IMR-90 (cell line): Measurements from ENCODE around the gene SYT15B. TPM values are rescaled to one million over a fixed set of nuclear protein-coding genes. Genes with fewer than 3 reads are reported as not detected.
"Not testable (repeated sequence)": the region's sequence is repeated elsewhere in the genome, so short reads cannot be mapped to it uniquely, and the experiment has no call there.

Experiments
- ATAC-seq: fragments of 200-7000 bp; cut with Tn5 transposase; 2 replicates; pipeline ENCODE4 v1.9.1; 2020; ENCODE audit warnings: low read depth, mild to moderate bottlenecking, moderate library complexity
- Bru-seq: library from RNA; stranded (reverse); fragments of 400-500 nt; gene quantifications from one replicate; lab custom pipeline; 2021; lab: Mats Ljungman, UMichigan
- BruChase-seq, 2 experiments: library from RNA; stranded (reverse); fragments of 400-500 nt; gene quantifications; one replicate each; lab custom pipeline; 2021; lab: Mats Ljungman, UMichigan
- BruUV-seq: library from RNA; stranded (reverse); fragments of 400-500 nt; replicated peaks from 2 replicates; lab custom pipeline; 2021; lab: Mats Ljungman, UMichigan
- CTCF ChIA-PET: fragments of 300-600 bp; formaldehyde crosslinking; extraction: SDS; loops from one replicate; lab custom pipeline; 2021; ENCODE audit warnings: antibody characterized with exemption; lab: Yijun Ruan, JAX
- POLR2A ChIA-PET: fragments of 300-600 bp; sonication (Branson Sonifier 250); formaldehyde crosslinking; loops from one replicate; lab custom pipeline; 2022; ENCODE audit warnings: antibody characterized with exemption; ENCODE audit not compliant: unreplicated experiment; lab: Charles Lee
- DNase-seq: peaks from one replicate; pipeline ENCODE4 v3.0.0; 2013
- H2AFZ ChIP-seq: replicated peaks from 2 replicates; pipeline ENCODE3; 2013; ENCODE audit warnings: low read length, mild to moderate bottlenecking; ENCODE audit not compliant: poor library complexity
- H2AK5ac ChIP-seq: 2 replicates; pipeline ENCODE4 v1.6.1; 2013; ENCODE audit warnings: low read depth, low read length, inconsistent platforms
- H2AK9ac ChIP-seq: replicated peaks from 2 replicates; pipeline ENCODE3; 2013; ENCODE audit warnings: mild to moderate bottlenecking, low read depth, low read length, moderate library complexity; ENCODE audit not compliant: poor library complexity
- H2BK120ac ChIP-seq: 2 replicates; pipeline ENCODE4 v1.6.1; 2013; ENCODE audit warnings: low read depth, low read length, inconsistent platforms
- H2BK15ac ChIP-seq: 3 replicates; pipeline ENCODE4 v1.6.1; 2013; ENCODE audit warnings: low read depth, low read length, inconsistent platforms
- H2BK20ac ChIP-seq: 2 replicates; pipeline ENCODE4 v1.6.1; 2013; ENCODE audit warnings: low read depth, mild to moderate bottlenecking, inconsistent platforms, low read length, moderate library complexity
- H2BK5ac ChIP-seq: 2 replicates; pipeline ENCODE4 v1.6.1; 2013; ENCODE audit warnings: mild to moderate bottlenecking, low read depth, low read length, inconsistent platforms; ENCODE audit not compliant: poor library complexity, severe bottlenecking
- H3K14ac ChIP-seq: replicated peaks from 2 replicates; pipeline ENCODE4 v1.6.1; 2013; ENCODE audit warnings: low read depth, low read length, inconsistent platforms
- H3K18ac ChIP-seq: 2 replicates; pipeline ENCODE4 v1.6.1; 2013; ENCODE audit warnings: low read depth, low read length, control low read depth
- H3K23ac ChIP-seq: 2 replicates; pipeline ENCODE4 v1.6.1; 2013; ENCODE audit warnings: low read depth, low read length, inconsistent platforms
- H3K27ac ChIP-seq: 2 replicates; pipeline ENCODE4 v1.5.1; 2013; ENCODE audit warnings: mild to moderate bottlenecking, control low read depth, low read length; ENCODE audit not compliant: insufficient read depth
- H3K27me3 ChIP-seq: 2 replicates; pipeline ENCODE4 v1.6.1; 2013; ENCODE audit warnings: low read length; ENCODE audit not compliant: control insufficient read depth, insufficient read depth
- H3K36me3 ChIP-seq: 2 replicates; pipeline ENCODE4 v1.6.1; 2013; ENCODE audit warnings: low read length, mixed read lengths; ENCODE audit not compliant: control insufficient read depth, insufficient read depth
- H3K4ac ChIP-seq: 2 replicates; pipeline ENCODE4 v1.6.1; 2013; ENCODE audit warnings: low read depth, low read length, inconsistent platforms
- H3K4me1 ChIP-seq: 2 replicates; pipeline ENCODE4 v1.6.1; 2013; ENCODE audit warnings: low read length, mixed read lengths; ENCODE audit not compliant: control insufficient read depth, insufficient read depth
- H3K4me2 ChIP-seq: 2 replicates; pipeline ENCODE4 v1.6.1; 2013; ENCODE audit warnings: low read depth, mild to moderate bottlenecking, control low read depth, low read length, moderate library complexity
- H3K4me3 ChIP-seq: 2 replicates; pipeline ENCODE4 v1.5.1; 2013; ENCODE audit warnings: low read depth, mild to moderate bottlenecking, control low read depth, low read length, moderate library complexity; ENCODE audit not compliant: insufficient read depth
- H3K56ac ChIP-seq: 2 replicates; pipeline ENCODE4 v1.6.1; 2013; ENCODE audit warnings: low read length, inconsistent platforms; ENCODE audit not compliant: insufficient read depth; ENCODE audit errors: extremely low read depth
- H3K79me1 ChIP-seq, 2 experiments: 2 replicates each; pipeline ENCODE4 v1.6.1; 2013; ENCODE audit warnings: low read length in 2 of 2, inconsistent platforms in 1 of 2, low read depth in 1 of 2
- H3K9ac ChIP-seq: 2 replicates; pipeline ENCODE4 v1.6.1; 2013; ENCODE audit warnings: low read depth, low read length, control low read depth
- H3K9me1 ChIP-seq: 2 replicates; pipeline ENCODE4 v1.6.1; 2013; ENCODE audit warnings: low read length, inconsistent platforms; ENCODE audit not compliant: insufficient read depth
- H3K9me3 ChIP-seq: 2 replicates; pipeline ENCODE4 v1.6.1; 2013; ENCODE audit warnings: low read length; ENCODE audit not compliant: control insufficient read depth, insufficient read depth
- H4K20me1 ChIP-seq: 2 replicates; pipeline ENCODE4 v1.6.1; 2013; ENCODE audit warnings: low read length, inconsistent platforms; ENCODE audit not compliant: insufficient read depth
- H4K5ac ChIP-seq: 2 replicates; pipeline ENCODE4 v1.6.1; 2013; ENCODE audit warnings: mild to moderate bottlenecking, low read depth, low read length, control low read depth
- H4K8ac ChIP-seq, 2 experiments: 2 replicates each; pipeline ENCODE4 v1.6.1; 2013; ENCODE audit warnings: low read depth in 2 of 2, low read length in 2 of 2, control low read depth in 1 of 2, inconsistent platforms in 1 of 2
- H4K91ac ChIP-seq: 2 replicates; pipeline ENCODE4 v1.6.1; 2013; ENCODE audit warnings: low read depth, low read length, inconsistent platforms; ENCODE audit not compliant: insufficient read depth
- WGBS, 2 experiments: methylation state at CpG; one replicate each; pipeline versions ENCODE4 v1.1.5 to v1.1.7; 2013; ENCODE audit warnings: missing lambda C conversion rate in 2 of 2; ENCODE audit not compliant: insufficient read length in 1 of 2; ENCODE audit errors: extremely low coverage in 2 of 2; 5-methylcytosine and 5-hydroxymethylcytosine counted together
- dilution Hi-C: fragments of 300-500 bp; cut with HindIII; formaldehyde crosslinking; loops from one replicate; pipeline ENCODE4 v1.14.3; 2018; ENCODE audit warnings: low sequenced_read_pairs; ENCODE audit not compliant: unreplicated experiment
- in situ Hi-C: fragments of 300-500 bp; cut with MboI; formaldehyde crosslinking; loops from 3 replicates; pipeline ENCODE4 v1.14.3; 2019; ENCODE audit warnings: low sequenced_read_pairs, inconsistent platforms, mixed read lengths
- intact Hi-C: fragments of 100-400 bp; cut with micrococcal nuclease; formaldehyde crosslinking; loops from 2 replicates; pipeline ENCODE4 v1.10.0; 2022
- long read RNA-seq: library from polyadenylated mRNA; unstranded; transcript quantifications from one replicate; pipeline ENCODE4 v2.0.0, GENCODE V29; 2021; ENCODE audit not compliant: unreplicated experiment
- polyA plus RNA-seq, 3 experiments: library from polyadenylated mRNA; depleted of rRNA; stranded (reverse); fragments of >200 nt; gene quantifications; 2 replicates each; pipeline ENCODE4 v1.2.3, GENCODE V29; 2012; ENCODE audit warnings: low replicate concordance in 1 of 3
- total RNA-seq: library from RNA; depleted of rRNA; stranded (reverse); fragments of >200 nt; gene quantifications from 2 replicates; pipeline ENCODE4 v1.2.3, GENCODE V29; 2012; rRNA removed

The SYT15B gene
- total RNA-seq (0.54 and 0.56 TPM in 2 replicates), polyA plus RNA-seq (2012; rRNA removed) (0.96 TPM in 2 replicates), Bru-seq, nascent RNA (percentile 24 among the genes with signal in this experiment), BruChase-seq, experiment 1, labeled RNA remaining after a 6-hour chase (percentile 27 among the genes with signal in this experiment), BruChase-seq, experiment 2, labeled RNA remaining after a 2-hour chase (percentile 25 among the genes with signal in this experiment)
- 0.12 and 0.34 TPM in 2 replicates for polyA plus RNA-seq (2012; cell fraction: cytosol; rRNA removed)
- polyA plus RNA-seq (2012; cell fraction: nucleus; rRNA removed; ENCODE audit: low replicate concordance) = 0.58 and 1.4 TPM in 2 replicates
- long read RNA-seq, partial matches to known transcripts = 1 of 8 reads
- long read RNA-seq, other reads (novel, unspliced or antisense) = 7 of 8 reads

- H3K4me1 ChIP-seq, H3K9ac ChIP-seq, H3K4ac ChIP-seq, ATAC-seq, H3K9me1 ChIP-seq, in situ Hi-C loops, H3K56ac ChIP-seq, DNase-seq, H3K4me3 ChIP-seq, H4K5ac ChIP-seq, H3K9me3 ChIP-seq, H3K18ac ChIP-seq, H4K91ac ChIP-seq, H3K79me1 ChIP-seq, BruUV-seq, H2AK9ac ChIP-seq, CTCF ChIA-PET, H2BK20ac ChIP-seq, H2BK5ac ChIP-seq, H2AK5ac ChIP-seq, H3K27me3 ChIP-seq, H3K27ac ChIP-seq, POLR2A ChIA-PET, H2AFZ ChIP-seq, H3K23ac ChIP-seq, intact Hi-C loops, H3K36me3 ChIP-seq, dilution Hi-C loops, H2BK15ac ChIP-seq, H4K8ac ChIP-seq, H3K14ac ChIP-seq, H4K20me1 ChIP-seq: not testable (repeated sequence)
- 0 out of 2 replicates have a peak within 1 kb of the TSS, but pooled peaks have one; percentile 23 for H2BK120ac ChIP-seq
- peak within 1 kb of the TSS; percentile 70; the same call in 1 of the 2 replicates for H3K4me2 ChIP-seq
- WGBS, 2 experiments = 100% methylated on average over 1 of the region's 33 CpGs; no CpG with 5 or more reads in 1 of the 2 experiments
These were observed at the start of gene SYT15B for GRCh38 chr10:47763554-47764175. Gene SYT15B (minus strand): TSS chr10:47763592. CDS start chr10:47762640, 952 bp downstream.

GRCh38 chr10:47779590-47779989 lies 16.2 kb upstream of the SYT15B start:
- H3K27ac ChIP-seq, H3K14ac ChIP-seq, H2BK20ac ChIP-seq, H3K23ac ChIP-seq, intact Hi-C loops, H3K4me3 ChIP-seq, H3K18ac ChIP-seq, H3K4me2 ChIP-seq, H2AFZ ChIP-seq, H3K9me3 ChIP-seq, DNase-seq, H2BK120ac ChIP-seq, H3K4me1 ChIP-seq, H3K79me1 ChIP-seq, H3K9ac ChIP-seq, H2BK15ac ChIP-seq, H4K91ac ChIP-seq, H3K36me3 ChIP-seq, H2AK5ac ChIP-seq, H2AK9ac ChIP-seq, H3K56ac ChIP-seq, H3K4ac ChIP-seq, H4K20me1 ChIP-seq, H4K5ac ChIP-seq, H3K9me1 ChIP-seq, POLR2A ChIA-PET, in situ Hi-C loops, CTCF ChIA-PET, dilution Hi-C loops, H2BK5ac ChIP-seq, H4K8ac ChIP-seq, BruUV-seq, ATAC-seq, H3K27me3 ChIP-seq: not testable (repeated sequence)
- WGBS, 2 experiments = no CpG with 5 or more reads among the region's 4 CpGs
